Measurements from ENCODE around the gene WASL.

DNA sequence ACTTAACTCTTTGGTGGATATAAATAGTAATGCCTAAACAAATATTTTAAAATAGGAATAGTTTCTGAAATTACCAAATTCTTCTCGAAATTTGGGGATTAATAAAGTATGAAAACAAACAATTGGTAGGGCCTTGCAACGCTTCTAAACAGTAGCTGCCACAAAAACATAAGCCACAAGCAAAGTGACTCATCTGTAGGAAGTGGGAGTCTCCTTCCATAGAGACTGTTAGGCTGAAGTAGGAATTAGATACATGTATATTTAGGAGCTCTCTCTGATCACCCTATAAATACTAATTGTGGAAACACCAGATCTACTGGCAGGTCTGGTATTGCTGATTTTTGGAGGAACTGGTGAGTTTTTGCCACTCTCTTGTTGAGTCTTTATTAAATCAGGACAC lies 98.8 kb downstream of the WASL start:
- TF ChIP-seq, protein P1, sequence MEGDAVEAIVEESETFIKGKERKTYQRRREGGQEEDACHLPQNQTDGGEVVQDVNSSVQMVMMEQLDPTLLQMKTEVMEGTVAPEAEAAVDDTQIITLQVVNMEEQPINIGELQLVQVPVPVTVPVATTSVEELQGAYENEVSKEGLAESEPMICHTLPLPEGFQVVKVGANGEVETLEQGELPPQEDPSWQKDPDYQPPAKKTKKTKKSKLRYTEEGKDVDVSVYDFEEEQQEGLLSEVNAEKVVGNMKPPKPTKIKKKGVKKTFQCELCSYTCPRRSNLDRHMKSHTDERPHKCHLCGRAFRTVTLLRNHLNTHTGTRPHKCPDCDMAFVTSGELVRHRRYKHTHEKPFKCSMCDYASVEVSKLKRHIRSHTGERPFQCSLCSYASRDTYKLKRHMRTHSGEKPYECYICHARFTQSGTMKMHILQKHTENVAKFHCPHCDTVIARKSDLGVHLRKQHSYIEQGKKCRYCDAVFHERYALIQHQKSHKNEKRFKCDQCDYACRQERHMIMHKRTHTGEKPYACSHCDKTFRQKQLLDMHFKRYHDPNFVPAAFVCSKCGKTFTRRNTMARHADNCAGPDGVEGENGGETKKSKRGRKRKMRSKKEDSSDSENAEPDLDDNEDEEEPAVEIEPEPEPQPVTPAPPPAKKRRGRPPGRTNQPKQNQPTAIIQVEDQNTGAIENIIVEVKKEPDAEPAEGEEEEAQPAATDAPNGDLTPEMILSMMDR (IDR thresholded peaks at IDR 0.05): no peak
- no peak for TF ChIP-seq POLR2A (IDR thresholded peaks at IDR 0.05)

All from tibial nerve (tissue), 3 donors.